ENCODE measurements around the gene RHEX.

RHEX gene

GRCh38 chr1:206105464-206105995 is 52.6 kb downstream of the RHEX start:
- no peaks in the 10 kb centered on the region for H3K9me3 ChIP-seq (ENCODE audit: control insufficient read depth, low read depth, low read length)
- no peak overlapping the region for H3K4me3 ChIP-seq (ENCODE audit: low read length)
- H3K27ac ChIP-seq (ENCODE audit: low read length), result no peak overlapping the region
- H3K9ac ChIP-seq (ENCODE audit: low read length), result no peak overlapping the region
- no peaks in the 10 kb centered on the region for H3K4me1 ChIP-seq (ENCODE audit: control insufficient read depth, low read depth, low read length)
- no peaks in the 10 kb centered on the region for H3K36me3 ChIP-seq (ENCODE audit: control insufficient read depth, low read depth, low read length)
- H3K27me3 ChIP-seq (ENCODE audit: control insufficient read depth, insufficient read depth, low read length), result no peaks in the 10 kb centered on the region

DNA sequence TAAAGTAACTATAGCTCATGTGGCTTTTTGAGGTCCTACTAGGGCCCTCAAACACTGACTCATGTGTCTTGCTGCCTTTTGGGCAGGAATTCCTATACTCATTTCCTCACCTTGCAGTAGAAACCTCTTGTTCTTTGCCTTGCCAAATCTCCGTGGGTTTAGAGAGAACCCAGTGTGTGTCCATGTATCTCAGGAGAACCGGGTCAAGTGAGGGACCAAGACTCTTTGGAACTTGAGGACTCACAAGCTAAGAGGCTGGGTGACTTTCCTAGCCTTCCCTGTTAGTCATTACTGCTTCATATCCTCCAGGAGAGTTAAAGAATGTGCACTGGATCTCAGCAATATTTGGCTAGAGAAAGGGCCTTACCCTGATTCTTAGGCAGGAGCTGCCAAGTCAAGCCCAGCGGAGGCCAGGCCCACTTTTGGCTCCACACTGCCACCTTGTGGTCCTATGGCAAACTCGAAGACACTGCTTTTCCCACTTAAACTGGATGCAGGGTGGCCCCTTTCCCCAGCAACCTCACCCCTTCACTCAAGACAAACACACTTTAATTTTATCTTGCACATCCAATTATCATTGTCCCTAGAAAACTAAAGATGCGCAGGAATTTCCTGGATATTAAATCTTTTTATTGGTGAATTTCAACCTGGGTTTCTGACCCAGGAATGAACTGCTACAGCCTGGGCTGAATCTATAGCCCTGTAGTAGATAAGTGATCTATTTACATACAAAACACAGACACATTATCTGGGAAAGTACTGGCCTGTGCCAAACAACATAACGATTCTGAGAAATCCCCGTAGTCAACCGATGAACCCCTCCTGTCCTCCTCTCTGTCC is 53.6 kb downstream of the RHEX start:
- Histone ChIP-seq H3K4me1 (ENCODE audit: control insufficient read depth, low read depth, low read length) (no peaks in the 10 kb centered on the region), H3K36me3 (ENCODE audit: control insufficient read depth, low read depth, low read length) (no peaks in the 10 kb centered on the region), H3K4me3 (ENCODE audit: low read length) (no peak overlapping the region), H3K9ac (ENCODE audit: low read length) (no peak overlapping the region), H3K27me3 (ENCODE audit: control insufficient read depth, insufficient read depth, low read length) (no peaks in the 10 kb centered on the region), H3K27ac (ENCODE audit: low read length) (no peak overlapping the region), H3K9me3 (ENCODE audit: control insufficient read depth, low read depth, low read length) (no peaks in the 10 kb centered on the region)

DNA sequence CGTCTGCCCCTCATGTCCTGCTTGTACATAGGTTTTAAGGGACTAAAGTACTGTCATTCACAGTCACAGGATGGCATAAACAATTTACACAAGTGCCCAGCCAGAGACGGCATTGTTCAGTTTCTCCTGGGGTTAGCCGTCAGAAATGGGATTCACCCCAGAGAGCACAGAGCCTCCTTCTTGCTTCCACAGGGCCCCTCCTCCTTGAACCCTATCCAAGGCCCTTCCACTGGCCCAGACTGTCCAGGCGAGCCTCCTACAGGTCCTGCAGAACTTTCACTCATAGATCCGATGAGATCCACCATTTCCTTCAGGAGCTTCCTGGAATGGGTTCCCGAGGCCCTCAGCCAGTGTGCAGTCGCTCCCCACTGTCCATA is 54.2 kb downstream of the RHEX start:
- Histone ChIP-seq H3K27me3 (ENCODE audit: control insufficient read depth, insufficient read depth, low read length) (no peaks in the 10 kb centered on the region), H3K9me3 (ENCODE audit: control insufficient read depth, low read depth, low read length) (no peaks in the 10 kb centered on the region), H3K9ac (ENCODE audit: low read length) (no peak overlapping the region), H3K27ac (ENCODE audit: low read length) (no peak overlapping the region), H3K4me1 (ENCODE audit: control insufficient read depth, low read depth, low read length) (no peaks in the 10 kb centered on the region), H3K4me3 (ENCODE audit: low read length) (no peak overlapping the region), H3K36me3 (ENCODE audit: control insufficient read depth, low read depth, low read length) (no peaks in the 10 kb centered on the region)

DNA sequence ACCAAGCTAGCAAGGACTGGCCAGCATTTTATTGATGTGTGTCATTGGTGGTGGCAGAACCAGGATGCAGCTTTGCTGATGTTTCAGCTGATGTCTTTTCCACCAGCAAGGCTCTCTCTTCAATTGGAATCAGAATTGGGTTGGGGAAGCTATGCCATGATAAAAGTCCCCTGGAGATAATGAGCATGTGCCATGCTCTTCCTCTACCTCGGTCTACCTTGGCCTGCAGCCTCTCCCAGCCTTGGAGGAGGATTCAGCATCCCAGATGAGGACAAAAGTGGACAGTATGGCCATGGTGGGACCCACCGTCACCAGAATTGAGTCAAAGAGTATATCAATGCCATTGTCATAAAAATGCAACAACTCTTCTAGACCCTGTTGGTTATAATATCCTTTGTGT is 55.7 kb downstream of the RHEX start:
- Histone ChIP-seq H3K4me3 (ENCODE audit: low read length) (no peak overlapping the region), H3K4me1 (ENCODE audit: control insufficient read depth, low read depth, low read length) (no peaks in the 10 kb centered on the region), H3K27ac (ENCODE audit: low read length) (no peak overlapping the region), H3K36me3 (ENCODE audit: control insufficient read depth, low read depth, low read length) (no peaks in the 10 kb centered on the region), H3K27me3 (ENCODE audit: control insufficient read depth, insufficient read depth, low read length) (no peaks in the 10 kb centered on the region), H3K9me3 (ENCODE audit: control insufficient read depth, low read depth, low read length) (no peaks in the 10 kb centered on the region), H3K9ac (ENCODE audit: low read length) (no peak overlapping the region)

DNA sequence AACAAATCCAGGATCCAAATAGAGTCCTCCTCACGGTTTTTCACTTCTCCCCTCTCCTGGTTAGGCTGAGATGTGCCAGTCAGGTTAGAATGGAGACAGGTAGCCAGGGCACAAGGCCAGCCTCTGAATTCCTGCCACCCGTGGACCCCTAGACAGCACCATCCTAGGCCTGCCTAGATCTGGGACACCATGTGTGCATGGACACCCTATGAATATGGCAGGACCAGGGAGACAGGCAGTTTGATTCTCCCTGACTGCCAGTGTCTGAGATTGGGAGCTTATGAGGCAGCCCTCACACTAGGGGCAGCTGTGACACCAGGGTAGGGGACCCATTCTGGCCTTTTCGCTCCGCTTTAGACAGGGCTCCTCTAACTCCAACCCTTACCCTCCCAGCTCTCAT is 56.7 kb downstream of the RHEX start:
- no peaks in the 10 kb centered on the region for H3K4me1 ChIP-seq (ENCODE audit: control insufficient read depth, low read depth, low read length)
- no peaks in the 10 kb centered on the region for H3K9me3 ChIP-seq (ENCODE audit: control insufficient read depth, low read depth, low read length)
- no peak overlapping the region for H3K27ac ChIP-seq (ENCODE audit: low read length)
- H3K27me3 ChIP-seq (ENCODE audit: control insufficient read depth, insufficient read depth, low read length), result no peaks in the 10 kb centered on the region
- no peaks in the 10 kb centered on the region for H3K36me3 ChIP-seq (ENCODE audit: control insufficient read depth, low read depth, low read length)
- no peak overlapping the region for H3K9ac ChIP-seq (ENCODE audit: low read length)
- H3K4me3 ChIP-seq (ENCODE audit: low read length), result no peak overlapping the region

GRCh38 chr1:206110161-206110560 is 57.2 kb downstream of the RHEX start:
- Histone ChIP-seq H3K9ac (ENCODE audit: low read length) (no peak overlapping the region), H3K27ac (ENCODE audit: low read length) (no peak overlapping the region), H3K9me3 (ENCODE audit: control insufficient read depth, low read depth, low read length) (no peaks in the 10 kb centered on the region), H3K36me3 (ENCODE audit: control insufficient read depth, low read depth, low read length) (no peaks in the 10 kb centered on the region), H3K27me3 (ENCODE audit: control insufficient read depth, insufficient read depth, low read length) (peaks cover under 1% of the 10 kb centered on the region), H3K4me3 (ENCODE audit: low read length) (no peak overlapping the region), H3K4me1 (ENCODE audit: control insufficient read depth, low read depth, low read length) (no peaks in the 10 kb centered on the region)

- no peaks in the 10 kb centered on the region for H3K36me3 ChIP-seq (ENCODE audit: control insufficient read depth, low read depth, low read length)
- H3K27me3 ChIP-seq (ENCODE audit: control insufficient read depth, insufficient read depth, low read length), result peaks cover 8% of the 10 kb centered on the region
- H3K4me3 ChIP-seq (ENCODE audit: low read length), result no peak overlapping the region
- H3K4me1 ChIP-seq (ENCODE audit: control insufficient read depth, low read depth, low read length), result no peaks in the 10 kb centered on the region
- no peak overlapping the region for H3K9ac ChIP-seq (ENCODE audit: low read length)
- H3K9me3 ChIP-seq (ENCODE audit: control insufficient read depth, low read depth, low read length), result no peaks in the 10 kb centered on the region
- H3K27ac ChIP-seq (ENCODE audit: low read length), result no peak overlapping the region
Measured at GRCh38 chr1:206110820-206111219, 57.8 kb downstream of the RHEX start.

DNA sequence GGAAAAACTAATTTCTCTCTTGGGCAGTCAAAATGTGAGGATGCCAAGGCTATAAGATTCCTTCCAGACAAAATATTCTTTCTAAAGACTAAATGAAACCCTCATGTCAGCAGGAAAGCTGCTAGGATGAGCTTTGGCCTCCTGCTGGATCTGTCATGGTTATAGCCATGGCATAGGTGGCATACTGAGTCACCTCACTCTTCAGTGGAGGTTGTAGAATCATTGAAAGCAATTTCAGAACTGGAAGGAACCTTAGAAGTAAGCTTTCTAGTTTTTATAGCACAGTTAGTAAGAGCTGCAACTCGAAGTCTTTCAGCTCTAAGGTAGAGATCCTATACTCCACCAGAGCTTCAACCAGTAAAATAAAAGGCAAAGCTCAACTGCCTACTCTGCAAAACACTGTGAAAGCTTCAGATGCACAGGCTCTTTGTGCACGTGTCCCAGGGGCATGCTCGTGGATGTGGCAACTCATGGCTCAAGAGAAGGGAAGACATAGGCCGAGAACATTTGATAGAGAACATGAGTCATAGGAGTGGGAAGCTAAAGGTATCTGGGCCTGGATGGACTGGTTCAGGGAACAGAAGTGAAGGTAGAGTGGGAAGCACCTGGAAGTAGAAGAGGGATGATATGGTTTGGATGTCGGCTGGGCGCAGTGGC is 58.4 kb downstream of the RHEX start:
- Histone ChIP-seq H3K9me3 (ENCODE audit: control insufficient read depth, low read depth, low read length) (no peaks in the 10 kb centered on the region), H3K36me3 (ENCODE audit: control insufficient read depth, low read depth, low read length) (no peaks in the 10 kb centered on the region), H3K27ac (ENCODE audit: low read length) (no peak overlapping the region), H3K9ac (ENCODE audit: low read length) (no peak overlapping the region), H3K4me3 (ENCODE audit: low read length) (no peak overlapping the region), H3K4me1 (ENCODE audit: control insufficient read depth, low read depth, low read length) (no peaks in the 10 kb centered on the region), H3K27me3 (ENCODE audit: control insufficient read depth, insufficient read depth, low read length) (peaks cover 12% of the 10 kb centered on the region)

DNA sequence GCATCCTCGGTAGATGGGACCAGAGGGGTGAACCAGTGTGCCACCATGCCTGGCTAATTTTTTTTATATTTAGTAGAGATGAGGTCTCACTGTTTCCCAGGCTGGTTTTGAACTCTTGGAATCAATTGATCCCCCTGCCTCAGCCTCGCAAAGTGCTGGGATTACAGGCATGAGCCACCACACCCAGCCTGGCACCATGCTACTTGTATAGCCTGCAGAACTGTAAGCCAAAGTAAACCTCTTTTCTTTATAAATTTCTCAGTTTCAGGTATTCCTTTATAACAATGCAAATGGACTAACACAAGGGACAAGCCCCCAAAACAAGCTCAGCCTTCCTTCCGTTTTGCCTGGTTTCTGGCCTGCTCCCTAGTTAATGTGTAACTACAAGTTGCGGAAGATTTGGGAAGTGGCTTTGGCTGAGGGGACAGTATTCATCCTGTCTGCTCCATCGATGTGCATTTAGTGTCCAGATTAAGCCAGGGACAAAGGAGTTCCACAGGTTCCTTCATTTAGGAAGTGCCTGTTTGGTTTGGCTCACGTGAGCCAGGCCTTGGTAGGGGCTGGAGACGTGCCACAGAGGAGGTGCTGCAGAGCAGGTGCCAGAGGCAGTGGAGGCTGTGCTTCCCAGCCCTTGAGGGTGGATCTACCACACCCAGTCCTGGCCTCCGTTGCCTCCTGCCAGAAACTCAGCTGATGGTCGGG is 59.8 kb downstream of the RHEX start:
- peaks cover 26% of the 10 kb centered on the region for H3K27me3 ChIP-seq (ENCODE audit: control insufficient read depth, insufficient read depth, low read length)
- no peak overlapping the region for H3K4me3 ChIP-seq (ENCODE audit: low read length)
- no peak overlapping the region for H3K9ac ChIP-seq (ENCODE audit: low read length)

GRCh38 chr1:206114692-206115640 is 62.0 kb downstream of the RHEX start:
- Histone ChIP-seq H3K9me3 (ENCODE audit: control insufficient read depth, low read depth, low read length) (no peaks in the 10 kb centered on the region), H3K4me1 (ENCODE audit: control insufficient read depth, low read depth, low read length) (peaks cover 6% of the 10 kb centered on the region), H3K27me3 (ENCODE audit: control insufficient read depth, insufficient read depth, low read length) (peaks cover 41% of the 10 kb centered on the region), H3K36me3 (ENCODE audit: control insufficient read depth, low read depth, low read length) (no peaks in the 10 kb centered on the region), H3K4me3 (ENCODE audit: low read length) (no peak overlapping the region), H3K27ac (ENCODE audit: low read length) (no peak overlapping the region), H3K9ac (ENCODE audit: low read length) (no peak overlapping the region)

More for the DNA sequence above, 59.8 kb downstream of the RHEX start:
- H3K36me3 ChIP-seq (ENCODE audit: control insufficient read depth, low read depth, low read length), result no peaks in the 10 kb centered on the region
- no peaks in the 10 kb centered on the region for H3K9me3 ChIP-seq (ENCODE audit: control insufficient read depth, low read depth, low read length)
- no peak overlapping the region for H3K27ac ChIP-seq (ENCODE audit: low read length)
- peaks cover 2% of the 10 kb centered on the region for H3K4me1 ChIP-seq (ENCODE audit: control insufficient read depth, low read depth, low read length)

DNA sequence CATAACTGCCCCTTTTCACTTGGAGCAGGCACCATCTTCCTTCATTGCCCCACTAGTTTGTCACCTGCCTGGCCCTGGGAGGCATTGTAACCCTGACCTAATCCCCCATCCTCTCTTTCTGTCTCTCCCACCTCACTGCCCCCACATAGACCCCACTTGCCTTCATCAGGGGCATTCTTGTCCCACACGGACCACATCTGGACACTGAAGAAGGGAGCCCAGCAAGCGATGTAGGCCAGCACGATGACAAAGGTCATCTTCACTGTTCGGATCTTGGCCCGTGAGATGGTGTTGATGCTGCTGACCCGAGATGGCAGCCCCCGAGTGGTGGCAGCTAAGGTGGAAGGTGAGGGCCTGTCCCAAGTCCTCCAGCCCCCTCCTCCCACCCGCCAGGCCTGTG is 62.8 kb downstream of the RHEX start:
- peaks cover 6% of the 10 kb centered on the region for H3K4me1 ChIP-seq (ENCODE audit: control insufficient read depth, low read depth, low read length)
- no peak overlapping the region for H3K9ac ChIP-seq (ENCODE audit: low read length)
- H3K9me3 ChIP-seq (ENCODE audit: control insufficient read depth, low read depth, low read length), result peaks cover under 1% of the 10 kb centered on the region
- H3K4me3 ChIP-seq (ENCODE audit: low read length), result no peak overlapping the region
- H3K27me3 ChIP-seq (ENCODE audit: control insufficient read depth, insufficient read depth, low read length), result peaks cover 41% of the 10 kb centered on the region
- no peak overlapping the region for H3K27ac ChIP-seq (ENCODE audit: low read length)
- H3K36me3 ChIP-seq (ENCODE audit: control insufficient read depth, low read depth, low read length), result no peaks in the 10 kb centered on the region
